22Rv1 (cell line): ENCODE measurements around the gene SHCBP1.

Source experiments
- CTCF ChIP-seq: fragments of 450-650 bp; IDR thresholded peaks from 2 replicates; pipeline ENCODE4 v1.5.1; 2017; ENCODE audit warnings: mild to moderate bottlenecking
- ZFX ChIP-seq: fragments of 450-650 bp; IDR thresholded peaks from 2 replicates; pipeline ENCODE4 v1.6.1; 2017; ENCODE audit warnings: antibody characterized with exemption, borderline replicate concordance

GRCh38 chr16:46614006-46614405, 7.2 kb downstream of the SHCBP1 start:
- no peak for TF ChIP-seq CTCF
- TF ChIP-seq ZFX: no peak
